NB4 (cell line): Measurements from ENCODE around the gene BARX2.

Experiments used
- MYC ChIP-seq: IDR thresholded peaks from 2 replicates; pipeline ENCODE4 v1.6.1; 2011; ENCODE audit warnings: low read depth, low read length
- POLR2A ChIP-seq: IDR thresholded peaks from 2 replicates; pipeline ENCODE4 v1.6.1; 2011; ENCODE audit warnings: mild to moderate bottlenecking; ENCODE audit not compliant: insufficient read length; ENCODE audit errors: extremely low read depth
- TF ChIP-seq, protein P1 (sequence below): IDR thresholded peaks from one replicate; pipeline ENCODE4 v1.5.1; 2012; ENCODE audit warnings: low read depth, low read length

DNA sequence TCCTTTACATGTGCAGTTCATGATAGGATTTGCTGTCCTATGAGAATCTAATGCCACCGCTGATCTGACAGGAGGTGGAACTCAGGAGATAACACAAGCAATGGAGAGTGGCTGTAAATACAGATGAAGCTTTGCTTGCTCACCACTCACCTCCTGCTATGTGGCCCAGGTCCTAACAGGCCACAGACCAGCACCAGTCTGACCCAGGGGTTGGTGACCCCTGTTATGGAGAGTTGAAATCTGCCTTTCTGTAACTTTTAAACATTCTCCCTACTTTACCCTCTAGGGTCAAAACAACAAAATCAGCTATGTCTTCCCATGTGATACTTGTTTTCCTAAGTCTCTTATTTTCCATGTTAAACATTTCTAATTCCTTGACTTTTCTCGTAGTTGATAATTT, 48.7 kb upstream of the BARX2 start:
- TF ChIP-seq, protein P1, sequence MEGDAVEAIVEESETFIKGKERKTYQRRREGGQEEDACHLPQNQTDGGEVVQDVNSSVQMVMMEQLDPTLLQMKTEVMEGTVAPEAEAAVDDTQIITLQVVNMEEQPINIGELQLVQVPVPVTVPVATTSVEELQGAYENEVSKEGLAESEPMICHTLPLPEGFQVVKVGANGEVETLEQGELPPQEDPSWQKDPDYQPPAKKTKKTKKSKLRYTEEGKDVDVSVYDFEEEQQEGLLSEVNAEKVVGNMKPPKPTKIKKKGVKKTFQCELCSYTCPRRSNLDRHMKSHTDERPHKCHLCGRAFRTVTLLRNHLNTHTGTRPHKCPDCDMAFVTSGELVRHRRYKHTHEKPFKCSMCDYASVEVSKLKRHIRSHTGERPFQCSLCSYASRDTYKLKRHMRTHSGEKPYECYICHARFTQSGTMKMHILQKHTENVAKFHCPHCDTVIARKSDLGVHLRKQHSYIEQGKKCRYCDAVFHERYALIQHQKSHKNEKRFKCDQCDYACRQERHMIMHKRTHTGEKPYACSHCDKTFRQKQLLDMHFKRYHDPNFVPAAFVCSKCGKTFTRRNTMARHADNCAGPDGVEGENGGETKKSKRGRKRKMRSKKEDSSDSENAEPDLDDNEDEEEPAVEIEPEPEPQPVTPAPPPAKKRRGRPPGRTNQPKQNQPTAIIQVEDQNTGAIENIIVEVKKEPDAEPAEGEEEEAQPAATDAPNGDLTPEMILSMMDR: no peak
- TF ChIP-seq POLR2A (no peak), MYC (no peak)
